NCI-H774 (cell line): ENCODE data around the gene RSPRY1.
"Not testable (repeated sequence)": the region's sequence is repeated elsewhere in the genome, so short reads cannot be mapped to it uniquely, and the experiment has no call there.

ENCODE experiments used
- DNase-seq: peaks from one replicate; lab custom pipeline; 2025; lab: John Stamatoyannopoulos, UW

The RSPRY1 gene

GRCh38 chr16:57255686-57256415, 69.7 kb downstream of the RSPRY1 start:
- DNase-seq: no peak

DNA sequence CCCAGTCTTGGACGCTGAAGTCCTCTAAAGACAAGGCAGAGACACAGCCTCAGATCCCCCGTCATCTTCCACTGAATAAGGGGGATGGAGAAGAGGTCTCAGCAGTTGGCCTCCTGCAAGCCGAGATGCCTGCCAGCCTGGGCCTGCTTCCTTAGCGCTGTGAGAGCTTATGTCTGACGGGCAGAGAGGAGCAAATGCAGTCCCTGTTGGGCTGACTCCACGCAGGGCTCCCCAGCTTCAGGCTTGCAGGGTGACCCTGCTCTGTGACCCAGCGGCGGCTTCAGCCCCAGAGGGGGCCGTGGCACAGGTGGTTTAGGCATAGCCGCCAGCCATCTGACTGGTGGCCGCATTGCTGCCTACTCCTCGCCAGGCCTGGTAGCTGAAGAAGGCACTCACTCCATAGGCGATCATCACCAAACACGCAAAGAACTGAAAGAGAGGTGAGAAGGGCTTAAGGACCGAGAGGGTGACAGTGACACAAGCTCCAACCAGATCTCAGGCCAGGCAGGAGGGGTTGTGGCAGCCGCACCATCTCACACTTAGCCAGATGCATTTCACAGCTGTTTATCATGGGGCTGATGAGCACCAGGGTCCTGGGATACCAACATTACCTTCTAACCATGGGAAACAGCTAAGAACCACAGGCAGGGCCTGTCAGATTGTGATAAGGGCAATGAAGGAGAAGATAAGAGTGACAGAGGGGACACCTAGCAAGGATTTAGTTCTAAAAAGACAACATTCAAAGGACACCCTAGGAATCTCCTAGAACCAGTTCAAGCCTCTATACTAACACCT, 70.7 kb downstream of the RSPRY1 start:
- DNase-seq: no peak

GRCh38 chr16:57257455-57258070, 71.4 kb downstream of the RSPRY1 start:
- no peak for DNase-seq

DNA sequence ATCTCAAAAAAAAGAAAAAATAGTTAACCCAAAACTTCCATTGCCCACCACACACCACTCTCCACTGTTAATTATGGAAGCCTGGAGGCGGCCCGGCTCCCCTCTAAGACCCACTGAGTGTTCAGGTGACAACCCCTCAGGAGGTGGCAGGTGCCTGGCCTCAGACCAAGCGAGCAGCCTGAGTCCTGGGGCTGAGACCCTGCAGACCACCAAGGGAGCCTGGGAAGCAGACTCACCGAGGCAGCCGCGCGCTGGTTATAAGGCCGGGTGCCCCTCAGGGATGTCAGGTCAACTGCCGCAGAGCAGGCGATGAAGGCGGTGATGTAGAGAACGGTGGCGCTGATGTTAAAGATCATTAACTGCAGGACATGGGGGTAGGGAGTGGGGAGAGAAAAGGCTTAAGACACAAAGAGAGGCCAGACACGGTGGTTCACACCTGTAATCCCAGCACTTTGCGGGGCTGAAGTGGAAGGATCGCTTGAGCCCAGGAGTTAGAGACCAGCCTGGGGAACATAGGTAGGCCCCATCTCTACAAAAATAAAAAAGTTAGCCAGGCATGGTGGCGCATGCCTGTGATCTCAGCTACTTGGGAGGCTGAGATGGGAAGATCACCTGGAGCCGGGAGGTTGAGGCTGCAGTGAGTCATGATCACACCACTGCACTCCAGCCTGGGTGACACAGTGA, 72.2 kb downstream of the RSPRY1 start:
- DNase-seq: no peak

DNA sequence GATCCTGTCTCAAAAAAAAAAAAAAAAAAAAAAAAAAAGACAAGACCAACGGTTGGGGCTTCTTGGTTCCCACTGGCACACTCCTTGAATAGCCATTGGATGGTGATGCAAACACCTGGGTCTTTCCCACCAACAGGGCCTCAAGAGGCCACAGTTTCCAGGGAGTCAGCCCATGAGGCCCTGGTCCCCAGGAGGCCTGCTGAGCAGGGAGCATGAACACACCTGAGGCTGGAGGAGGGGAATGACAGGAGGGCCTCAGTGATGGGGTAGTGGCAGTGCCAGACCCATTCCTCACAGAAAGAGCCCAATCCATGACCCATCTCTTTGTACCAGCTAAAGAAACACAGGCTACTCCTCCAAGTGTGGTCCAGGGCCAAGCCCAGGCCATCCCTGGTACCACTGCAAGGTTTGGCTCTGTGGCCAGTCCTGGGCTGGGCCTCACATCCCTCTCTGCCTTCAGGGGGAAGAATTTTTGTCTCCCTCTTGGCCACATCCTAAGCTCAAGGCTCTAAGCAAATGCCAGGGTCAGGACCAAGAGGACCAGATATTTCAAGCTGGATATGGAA, 72.9 kb downstream of the RSPRY1 start:
- DNase-seq: no peak

- no peak for DNase-seq
Measured at GRCh38 chr16:57260294-57260929, 74.3 kb downstream of the RSPRY1 start.

DNA sequence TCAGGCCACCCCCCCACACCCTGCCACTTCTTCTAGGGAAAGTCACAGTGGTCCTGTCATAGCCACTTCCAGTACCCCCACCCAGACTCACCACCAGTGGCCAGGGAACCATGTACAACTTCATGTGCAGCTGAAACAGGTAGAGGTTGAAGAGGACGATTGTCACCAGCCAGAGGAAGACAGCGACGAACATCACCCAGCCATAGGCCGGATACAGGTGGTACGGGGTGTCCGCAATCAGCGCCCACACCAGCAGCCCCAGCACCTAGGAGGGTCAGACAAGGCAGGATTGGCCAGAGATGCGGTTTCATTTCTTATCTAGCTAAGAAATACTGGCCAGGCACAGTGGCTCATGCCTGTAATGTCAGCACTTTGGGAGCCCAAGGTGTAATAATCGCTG, 75.7 kb downstream of the RSPRY1 start:
- no peak for DNase-seq

DNA sequence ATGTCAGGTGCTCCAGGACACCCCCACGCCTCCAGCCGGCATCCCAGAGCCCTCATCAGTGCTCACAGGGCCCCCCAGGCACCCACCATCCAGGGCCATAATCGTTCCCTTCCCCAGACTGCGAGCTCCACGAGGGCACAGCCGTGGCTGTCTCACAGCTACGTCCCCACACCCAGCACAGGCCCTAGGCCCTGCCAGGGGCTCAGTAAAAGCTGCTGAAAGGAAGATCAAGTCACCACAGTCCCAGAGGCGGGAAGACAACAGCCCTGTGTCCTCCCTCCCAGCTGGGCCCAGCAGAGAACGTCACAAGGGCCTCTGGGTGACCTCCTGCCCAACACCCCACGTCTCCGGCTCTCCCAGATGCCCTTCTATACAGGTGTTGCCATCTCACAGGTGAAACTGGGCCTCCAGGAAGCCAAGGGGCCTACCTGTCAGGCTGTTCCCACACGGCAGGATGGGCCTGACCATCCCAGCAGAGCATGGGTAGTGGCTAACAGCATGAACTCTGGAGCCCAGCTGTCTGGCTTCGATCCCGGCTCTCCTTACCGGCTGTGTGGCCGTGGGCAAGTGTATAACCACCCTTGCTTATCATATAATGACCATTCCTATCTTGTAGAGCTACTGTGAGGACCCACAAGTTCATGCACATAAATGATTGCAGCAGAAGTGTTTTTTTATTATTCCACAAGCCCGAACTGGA, 76.9 kb downstream of the RSPRY1 start:
- no peak for DNase-seq

GRCh38 chr16:57263541-57264351, 77.6 kb downstream of the RSPRY1 start:
- no peak for DNase-seq

DNA sequence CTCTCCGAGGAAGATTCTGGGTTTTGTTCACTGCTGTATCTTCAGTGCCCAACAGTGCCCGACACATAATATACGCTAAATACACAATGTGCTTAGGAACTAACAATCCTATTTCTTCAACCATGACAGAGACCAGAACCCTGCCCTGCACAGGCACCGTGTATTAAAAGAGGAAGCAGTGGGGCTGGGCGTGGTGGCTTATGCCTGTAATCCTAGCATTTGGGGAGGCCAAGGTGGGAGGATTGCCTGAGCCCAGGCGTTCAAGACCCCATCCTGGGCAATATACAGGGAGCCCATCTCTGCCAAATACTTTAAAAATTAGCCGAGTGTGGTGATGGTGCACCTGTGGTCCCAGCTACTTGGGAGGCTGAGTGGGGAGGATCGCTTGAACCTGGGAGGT, 78.3 kb downstream of the RSPRY1 start:
- DNase-seq: no peak

DNA sequence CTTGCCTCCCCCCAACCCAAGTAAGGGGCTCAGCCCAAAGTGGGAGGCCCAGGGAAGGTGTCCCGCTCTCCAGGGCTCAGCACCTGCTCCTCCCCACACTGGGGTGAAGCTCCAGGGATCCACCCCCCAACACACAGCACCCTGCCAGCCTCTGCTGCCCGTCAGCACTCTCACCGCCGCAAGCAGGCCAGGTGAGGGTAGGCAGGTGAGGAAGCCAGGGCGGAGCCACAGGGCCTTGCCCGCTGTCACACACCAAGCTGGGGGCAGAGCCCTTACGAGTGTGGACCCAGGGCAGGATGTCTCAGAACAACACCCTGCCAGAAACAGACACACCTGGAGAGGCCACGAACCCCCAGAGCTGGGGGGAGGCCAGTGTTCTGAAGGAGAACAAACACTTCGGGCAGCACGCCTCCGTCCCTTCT, 78.8 kb downstream of the RSPRY1 start:
- DNase-seq: peak; percentile 8

DNA sequence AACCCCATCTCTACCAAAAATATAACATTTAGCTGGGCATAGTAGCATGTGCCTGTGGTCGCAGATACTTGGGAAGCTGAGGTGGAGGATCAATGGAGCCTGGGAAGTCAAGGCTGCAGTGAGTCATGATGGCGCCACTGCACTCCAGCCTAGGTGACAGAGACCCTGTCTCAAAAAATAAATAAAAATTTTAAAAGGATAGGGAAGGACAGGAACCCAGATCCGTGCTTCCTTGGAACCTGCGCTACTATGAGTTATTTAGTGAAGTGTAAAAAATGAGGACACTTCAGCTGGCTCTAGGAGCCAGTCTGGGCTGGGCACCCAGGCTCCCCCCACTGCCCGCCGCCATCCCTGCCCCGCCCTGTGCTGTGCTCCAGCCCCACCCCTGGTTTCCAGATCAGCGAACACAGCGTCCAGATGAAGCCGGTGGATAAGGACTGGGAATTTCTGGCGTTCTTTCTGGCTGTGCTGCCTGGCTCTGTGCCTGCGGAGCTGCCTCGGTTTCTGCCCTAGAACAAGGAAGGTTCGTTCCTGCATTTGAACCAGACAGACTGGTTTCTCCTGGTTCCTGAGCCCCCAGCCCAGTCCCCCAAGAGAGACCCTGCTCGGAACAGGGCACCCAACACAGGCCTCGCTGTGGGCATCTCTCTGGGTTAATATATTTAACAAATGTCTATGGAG, 79.9 kb downstream of the RSPRY1 start:
- no peak for DNase-seq

DNA sequence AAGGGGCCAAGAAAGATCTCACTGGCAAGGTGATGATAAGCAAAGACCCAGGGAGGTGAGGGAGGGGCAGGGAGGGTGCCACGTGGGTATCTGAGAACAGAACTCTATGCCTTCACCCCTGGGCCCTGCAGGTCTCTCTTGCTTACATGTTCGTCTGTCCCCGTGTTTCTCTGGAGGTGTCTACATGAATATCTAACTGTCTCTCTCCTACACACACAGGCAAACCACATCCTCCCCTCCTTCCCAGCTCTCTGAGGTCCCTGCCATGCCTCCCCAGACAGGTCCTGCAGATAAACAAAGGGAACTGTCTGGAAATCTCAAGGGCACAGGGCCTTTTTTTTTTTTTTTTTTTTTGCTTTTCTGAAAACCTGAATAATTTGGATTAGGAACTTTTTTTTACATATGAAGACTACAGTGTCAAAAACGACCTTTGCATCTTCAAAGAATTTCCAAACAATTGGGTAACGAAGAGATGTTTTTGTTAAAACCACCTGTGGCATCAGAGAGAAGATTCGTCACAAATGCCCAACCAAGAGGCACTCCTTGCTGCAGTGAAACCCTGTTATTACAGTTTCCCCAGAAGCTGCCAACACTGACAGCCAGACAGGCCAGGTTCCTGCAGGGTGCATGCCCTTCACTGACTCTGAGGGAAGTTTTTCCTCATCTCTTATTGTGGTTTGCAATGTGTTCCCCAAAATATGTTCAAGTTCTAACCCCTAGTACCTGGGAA, 80.6 kb downstream of the RSPRY1 start:
- DNase-seq: no peak

GRCh38 chr16:57267343-57267742, 81.2 kb downstream of the RSPRY1 start:
- DNase-seq: not testable (repeated sequence)

DNA sequence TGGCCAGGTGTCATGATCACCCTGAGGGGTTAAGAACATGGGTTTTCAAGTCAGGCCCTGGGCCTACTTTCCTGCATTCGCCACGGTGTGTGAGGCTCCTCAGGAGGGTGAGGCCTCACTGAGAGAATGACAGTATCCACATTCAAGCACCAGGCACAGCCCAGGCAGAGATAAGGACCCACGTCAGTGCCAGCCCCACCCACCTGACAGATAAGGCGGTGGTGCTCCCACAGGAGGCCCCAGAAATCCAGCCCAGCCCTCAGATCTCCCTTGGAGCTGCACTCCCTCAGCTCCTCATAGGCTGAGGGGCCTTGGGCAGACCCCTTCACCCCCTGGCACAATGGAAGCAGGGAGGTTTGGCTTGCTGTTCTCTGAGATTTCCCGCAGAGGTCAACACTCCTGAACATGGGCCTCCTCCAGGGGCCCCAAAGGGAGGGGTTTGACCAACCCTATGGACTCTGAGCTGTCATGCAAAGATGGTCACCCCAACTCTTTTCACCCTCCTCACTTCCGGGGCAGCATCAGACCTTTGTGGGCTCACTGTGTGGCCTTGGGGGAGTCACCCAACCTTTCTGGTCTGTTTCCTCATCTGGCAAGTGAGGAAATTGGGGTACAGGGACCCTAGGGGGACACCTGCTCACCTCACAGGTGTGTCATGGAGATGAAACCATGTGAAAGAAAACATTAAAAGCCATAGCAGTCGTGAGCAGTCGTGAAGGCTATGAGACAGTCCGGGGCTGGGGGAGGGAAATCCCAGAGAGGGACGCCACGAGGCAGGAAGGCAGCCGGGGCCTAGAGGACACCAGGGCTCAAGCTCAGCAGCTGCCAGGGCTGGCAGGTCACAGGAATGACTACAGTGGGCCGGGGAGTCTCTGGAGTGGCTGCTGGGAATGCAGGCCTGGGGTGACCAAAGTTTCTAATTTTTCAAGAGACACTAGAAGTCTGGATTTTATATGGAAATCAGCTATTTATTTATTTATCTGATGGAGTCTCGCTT, 83.0 kb downstream of the RSPRY1 start:
- DNase-seq: no peak

DNA sequence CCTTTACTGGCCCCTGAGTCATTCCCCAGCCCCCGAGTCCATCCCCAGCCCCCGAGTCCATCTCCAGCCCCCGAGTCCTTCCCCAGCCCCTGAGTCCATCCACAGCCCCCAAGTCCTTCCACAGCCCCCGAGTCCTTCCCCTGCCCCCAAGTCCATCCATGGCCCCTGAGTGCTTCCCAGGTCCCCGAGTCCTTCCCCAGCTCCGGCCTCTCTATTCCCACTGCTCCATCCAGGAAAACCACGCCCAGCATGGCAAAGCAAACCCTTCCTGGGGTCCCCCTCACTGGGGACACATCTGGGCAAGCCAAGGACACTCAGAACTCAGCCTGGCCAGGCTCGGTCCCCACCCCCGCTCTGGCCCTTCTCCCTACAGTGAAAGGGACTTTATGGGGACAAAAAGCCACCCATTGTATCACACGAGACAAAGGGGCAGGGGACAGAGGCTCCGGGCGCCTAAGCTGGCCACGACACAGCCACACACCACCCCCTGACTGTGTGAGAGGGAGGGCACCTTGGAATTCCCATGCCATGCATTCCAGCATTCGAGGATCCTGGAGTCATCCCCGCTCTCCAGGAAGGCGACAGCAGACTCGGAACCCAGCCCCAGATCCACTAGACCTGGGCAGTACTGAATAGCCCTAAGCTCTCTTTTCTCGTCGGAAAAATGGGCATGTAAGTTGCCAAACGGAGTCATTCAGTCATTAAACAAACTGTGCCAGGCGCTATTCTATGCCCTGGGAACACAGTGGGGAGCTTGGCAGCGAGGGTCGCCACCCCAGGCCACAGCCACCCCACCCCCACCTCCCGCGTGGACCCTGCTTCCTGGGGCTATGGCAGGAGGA, 84.3 kb downstream of the RSPRY1 start:
- DNase-seq: no peak

- no peak for DNase-seq
Measured at GRCh38 chr16:57271063-57271345, 84.9 kb downstream of the RSPRY1 start.
